Smooth muscle cell (in vitro differentiated cells): ENCODE data around the gene INPPL1. TPM values are rescaled to one million over a fixed set of nuclear protein-coding genes. Genes with fewer than 3 reads are reported as not detected.
"Not testable (repeated sequence)": the region's sequence is repeated elsewhere in the genome, so short reads cannot be mapped to it uniquely, and the experiment has no call there.

Experiments
- DNase-seq: peaks from one replicate; lab custom pipeline; 2025; ENCODE audit not compliant: unreplicated experiment; lab: John Stamatoyannopoulos, UW
- H2AFZ ChIP-seq: fragments of 200-600 bp; sonication (generic); 2 replicates; pipeline ENCODE4 v1.6.0; 2016; ENCODE audit warnings: antibody characterized with exemption, low read depth, mild to moderate bottlenecking
- H3F3A ChIP-seq: fragments of 200-600 bp; sonication (generic); 2 replicates; pipeline ENCODE4 v1.6.0; 2017; ENCODE audit warnings: antibody characterized with exemption, low read depth
- H3K27ac ChIP-seq: fragments of 200-600 bp; sonication (generic); 2 replicates; pipeline ENCODE4 v1.5.1; 2016; ENCODE audit warnings: low read depth, mild to moderate bottlenecking
- H3K27me3 ChIP-seq: fragments of 200-600 bp; sonication (generic); 2 replicates; pipeline ENCODE4 v1.6.1; 2016; ENCODE audit warnings: low read depth, mild to moderate bottlenecking
- H3K36me3 ChIP-seq: fragments of 200-600 bp; sonication (generic); 2 replicates; pipeline ENCODE4 v1.5.1; 2016; ENCODE audit warnings: low read depth
- H3K4me1 ChIP-seq: fragments of 200-600 bp; sonication (generic); 2 replicates; pipeline ENCODE4 v1.5.1; 2016; ENCODE audit warnings: low read depth
- H3K4me2 ChIP-seq: fragments of 200-600 bp; sonication (generic); 2 replicates; pipeline ENCODE4 v1.6.0; 2016; ENCODE audit warnings: mild to moderate bottlenecking
- H3K4me3 ChIP-seq: fragments of 200-600 bp; sonication (generic); 2 replicates; pipeline ENCODE4 v1.5.1; 2016; ENCODE audit warnings: mild to moderate bottlenecking
- H3K79me2 ChIP-seq: fragments of 200-600 bp; sonication (generic); 2 replicates; pipeline ENCODE4 v1.6.0; 2016; ENCODE audit warnings: low read depth, mild to moderate bottlenecking
- H3K9ac ChIP-seq: fragments of 200-600 bp; sonication (generic); 2 replicates; pipeline ENCODE4 v1.6.0; 2016; ENCODE audit warnings: low read depth
- H3K9me3 ChIP-seq: fragments of 200-600 bp; sonication (generic); replicated peaks from 2 replicates; pipeline ENCODE4 v1.5.1; 2016; ENCODE audit warnings: low read depth
- H4K20me1 ChIP-seq: fragments of 200-600 bp; sonication (generic); 2 replicates; pipeline ENCODE4 v1.6.0; 2016; ENCODE audit warnings: low read depth
- CTCF ChIP-seq: fragments of 200-600 bp; sonication (generic); IDR thresholded peaks from 2 replicates; pipeline ENCODE4 v1.5.1; 2017; ENCODE audit warnings: borderline replicate concordance, mild to moderate bottlenecking, antibody characterized with exemption; ENCODE audit not compliant: insufficient read depth, poor library complexity, severe bottlenecking
- WGBS: methylation state at CpG from one replicate; pipeline ENCODE4 v1.1.7; 2016; ENCODE audit warnings: low lambda C conversion rate; 5-methylcytosine and 5-hydroxymethylcytosine counted together
- polyA plus RNA-seq: library from polyadenylated mRNA; unstranded; fragments of >200 nt; fragmentation: Nextera tagmentation; extraction: Ambion mirVana; gene quantifications from 2 replicates; pipeline ENCODE4 v1.2.1, GENCODE V29; 2016
- total RNA-seq: library from RNA; depleted of rRNA; stranded (reverse); fragments of >200 nt; gene quantifications from 2 replicates; pipeline ENCODE4 v1.2.3, GENCODE V29; 2014

The INPPL1 gene
- total and polyA plus RNA-seq, 2 experiments from 2014 or later: 71.6 to 95.6 TPM

GRCh38 chr11:72195518-72196270, 28.9 kb upstream of the INPPL1 start:
- H3K36me3 ChIP-seq: no peaks in the 10 kb centered on the region
- no peak overlapping the region for H3K27ac ChIP-seq
- H3K4me3 ChIP-seq: no peak overlapping the region
- no peaks in the 10 kb centered on the region for H3K27me3 ChIP-seq
- H3K4me1 ChIP-seq: peaks cover 10% of the 10 kb centered on the region
- H4K20me1 ChIP-seq: no peaks in the 10 kb centered on the region
- H3K4me2 ChIP-seq: no peak overlapping the region
- 95% methylated on average over 12 of the region's 12 CpGs for WGBS
- H3F3A ChIP-seq: no peaks in the 10 kb centered on the region
- no peak overlapping the region for H3K9ac ChIP-seq
- H2AFZ ChIP-seq: no peak overlapping the region
- H3K79me2 ChIP-seq: no peaks in the 10 kb centered on the region
- no peak for DNase-seq
- H3K9me3 ChIP-seq: no peaks in the 10 kb centered on the region
- TF ChIP-seq CTCF: no peak

GRCh38 chr11:72201445-72201844, 23.1 kb upstream of the INPPL1 start:
- not testable (repeated sequence) for H3K36me3 ChIP-seq, H3K27me3 ChIP-seq, DNase-seq, H3K4me3 ChIP-seq, H3K9ac ChIP-seq, H3K4me1 ChIP-seq, H3F3A ChIP-seq, H4K20me1 ChIP-seq, H3K79me2 ChIP-seq, H3K4me2 ChIP-seq, H3K9me3 ChIP-seq, H2AFZ ChIP-seq, H3K27ac ChIP-seq
- WGBS: 93% methylated on average over 8 of the region's 43 CpGs

- 95% methylated on average over 6 of the region's 6 CpGs for WGBS
- no peak for DNase-seq
- H3K4me1 ChIP-seq: no peaks in the 10 kb centered on the region
- H3K9ac ChIP-seq: no peak overlapping the region
- no peak overlapping the region for H3K4me3 ChIP-seq
- no peak for TF ChIP-seq CTCF
- H3K9me3 ChIP-seq: no peaks in the 10 kb centered on the region
- no peaks in the 10 kb centered on the region for H3K79me2 ChIP-seq
- H3K36me3 ChIP-seq: no peaks in the 10 kb centered on the region
- no peaks in the 10 kb centered on the region for H3K27me3 ChIP-seq
- no peaks in the 10 kb centered on the region for H3F3A ChIP-seq
- H3K4me2 ChIP-seq: no peak overlapping the region
- no peaks in the 10 kb centered on the region for H4K20me1 ChIP-seq
- H3K27ac ChIP-seq: no peak overlapping the region
- no peak overlapping the region for H2AFZ ChIP-seq
These were observed 22.0 kb upstream of the INPPL1 start for GRCh38 chr11:72202571-72202970.

- Histone ChIP-seq H3F3A (no peaks in the 10 kb centered on the region), H3K27ac (no peak overlapping the region), H3K9me3 (no peaks in the 10 kb centered on the region), H3K9ac (no peak overlapping the region), H4K20me1 (no peaks in the 10 kb centered on the region), H3K4me3 (no peak overlapping the region), H3K27me3 (no peaks in the 10 kb centered on the region), H3K4me1 (no peaks in the 10 kb centered on the region), H3K36me3 (no peaks in the 10 kb centered on the region), H3K4me2 (no peak overlapping the region), H2AFZ (no peak overlapping the region), H3K79me2 (no peaks in the 10 kb centered on the region)
- no peak for TF ChIP-seq CTCF
- WGBS: 83% methylated on average over 2 of the region's 2 CpGs
- DNase-seq: no peak
These were observed 21.4 kb upstream of the INPPL1 start for GRCh38 chr11:72203163-72203562.
